KOPT-K1 (cell line): ENCODE results near the gene MC3R.
"Not testable (repeated sequence)": the region's sequence is repeated elsewhere in the genome, so short reads cannot be mapped to it uniquely, and the experiment has no call there.

Experiments
- H3K27ac ChIP-seq: fragments of 200-600 bp; sonication (generic); 2 replicates; pipeline ENCODE4 v1.5.1; 2016; ENCODE audit warnings: antibody characterized with exemption, mild to moderate bottlenecking, low read depth, low read length; ENCODE audit not compliant: poor library complexity, severe bottlenecking
- H3K36me3 ChIP-seq: fragments of 200-600 bp; sonication (generic); 2 replicates; pipeline ENCODE4 v1.5.1; 2017; ENCODE audit warnings: antibody characterized with exemption, mild to moderate bottlenecking, low read length, moderate library complexity; ENCODE audit not compliant: insufficient read depth
- H3K9me3 ChIP-seq: fragments of 200-600 bp; sonication (generic); 2 replicates; pipeline ENCODE4 v1.5.1; 2017; ENCODE audit warnings: antibody characterized with exemption, low read length, mild to moderate bottlenecking; ENCODE audit not compliant: insufficient read depth, poor library complexity, severe bottlenecking

The MC3R gene

GRCh38 chr20:56247954-56248782 lies at the start of gene MC3R:
Gene MC3R, plus strand, starts transcription at chr20:56248732. Its CDS starts 112 bp downstream, at chr20:56248844.
- no peaks in the 10 kb centered on the region for H3K36me3 ChIP-seq
- H3K27ac ChIP-seq: no peak within 1 kb of the TSS
- H3K9me3 ChIP-seq: no peaks in the 10 kb centered on the region

- Histone ChIP-seq H3K9me3 (peaks cover 15% of the 10 kb centered on the region), H3K27ac (no peak overlapping the region), H3K36me3 (no peaks in the 10 kb centered on the region)
Measured at GRCh38 chr20:56200456-56200855, 48.1 kb upstream of the MC3R start.

- H3K27ac ChIP-seq: no peak overlapping the region
- H3K9me3 ChIP-seq: peaks cover 15% of the 10 kb centered on the region
- no peaks in the 10 kb centered on the region for H3K36me3 ChIP-seq
Measured at GRCh38 chr20:56202493-56203077, 45.9 kb upstream of the MC3R start.

GRCh38 chr20:56204206-56204605 lies 44.3 kb upstream of the MC3R start:
- Histone ChIP-seq H3K27ac (no peak overlapping the region), H3K36me3 (no peaks in the 10 kb centered on the region), H3K9me3 (peaks cover 15% of the 10 kb centered on the region)

- Histone ChIP-seq H3K9me3 (peaks cover 4% of the 10 kb centered on the region), H3K36me3 (no peaks in the 10 kb centered on the region), H3K27ac (no peak overlapping the region)
Measured at GRCh38 chr20:56205346-56205745, 43.2 kb upstream of the MC3R start.

- no peak overlapping the region for H3K27ac ChIP-seq
- no peaks in the 10 kb centered on the region for H3K9me3 ChIP-seq
Measured at GRCh38 chr20:56207656-56208055, 40.9 kb upstream of the MC3R start.

GRCh38 chr20:56208121-56208520 lies 40.4 kb upstream of the MC3R start:
- Histone ChIP-seq H3K27ac (no peak overlapping the region), H3K36me3 (no peaks in the 10 kb centered on the region), H3K9me3 (no peaks in the 10 kb centered on the region)

More at GRCh38 chr20:56207656-56208055, 40.9 kb upstream of the MC3R start:
- H3K36me3 ChIP-seq: no peaks in the 10 kb centered on the region

- Histone ChIP-seq H3K9me3 (no peaks in the 10 kb centered on the region), H3K27ac (no peak overlapping the region), H3K36me3 (no peaks in the 10 kb centered on the region)
Measured at GRCh38 chr20:56211051-56211450, 37.5 kb upstream of the MC3R start.

GRCh38 chr20:56212091-56212490 lies 36.4 kb upstream of the MC3R start:
- no peak overlapping the region for H3K27ac ChIP-seq
- H3K9me3 ChIP-seq: no peaks in the 10 kb centered on the region

GRCh38 chr20:56213321-56213720 lies 35.2 kb upstream of the MC3R start:
- Histone ChIP-seq H3K27ac (no peak overlapping the region), H3K9me3 (no peaks in the 10 kb centered on the region), H3K36me3 (no peaks in the 10 kb centered on the region)

More at GRCh38 chr20:56212091-56212490, 36.4 kb upstream of the MC3R start:
- H3K36me3 ChIP-seq: no peaks in the 10 kb centered on the region

- Histone ChIP-seq H3K36me3 (no peaks in the 10 kb centered on the region), H3K27ac (no peak overlapping the region)
Measured at GRCh38 chr20:56215115-56215514, 33.4 kb upstream of the MC3R start.

GRCh38 chr20:56217829-56218228 lies 30.7 kb upstream of the MC3R start:
- Histone ChIP-seq H3K36me3 (no peaks in the 10 kb centered on the region), H3K27ac (no peak overlapping the region), H3K9me3 (no peaks in the 10 kb centered on the region)

More at GRCh38 chr20:56215115-56215514, 33.4 kb upstream of the MC3R start:
- no peaks in the 10 kb centered on the region for H3K9me3 ChIP-seq

GRCh38 chr20:56221186-56221585 lies 27.3 kb upstream of the MC3R start:
- not testable (repeated sequence) for H3K27ac ChIP-seq, H3K9me3 ChIP-seq, H3K36me3 ChIP-seq

GRCh38 chr20:56222201-56222600 lies 26.3 kb upstream of the MC3R start:
- H3K9me3 ChIP-seq: no peaks in the 10 kb centered on the region
- H3K36me3 ChIP-seq: no peaks in the 10 kb centered on the region
- no peak overlapping the region for H3K27ac ChIP-seq

GRCh38 chr20:56222945-56223344 lies 25.6 kb upstream of the MC3R start:
- H3K9me3 ChIP-seq: no peaks in the 10 kb centered on the region
- no peak overlapping the region for H3K27ac ChIP-seq

GRCh38 chr20:56223352-56223751 lies 25.2 kb upstream of the MC3R start:
- no peaks in the 10 kb centered on the region for H3K9me3 ChIP-seq
- no peaks in the 10 kb centered on the region for H3K36me3 ChIP-seq
- H3K27ac ChIP-seq: no peak overlapping the region

More at GRCh38 chr20:56222945-56223344, 25.6 kb upstream of the MC3R start:
- no peaks in the 10 kb centered on the region for H3K36me3 ChIP-seq
